ENCODE results near the gene DMKN. TPM values are rescaled to one million over a fixed set of nuclear protein-coding genes. Genes with fewer than 3 reads are reported as not detected.
A peak's percentile ranks its signal among the peaks of the same experiment; 100 is the strongest.

Gene DMKN
- total and polyA plus RNA-seq, 2 donors (not counting 1 experiment from before 2014, with no cell fraction given), result 2.8 to 14.2 TPM

GRCh38 chr19:35539850-35540249, 26.4 kb upstream of the DMKN start:
- H3K36me3 ChIP-seq (ENCODE audit: control insufficient read depth, insufficient read depth, low read length), result peaks cover 1% of the 10 kb centered on the region
- no peak overlapping the region for H3K4me2 ChIP-seq (ENCODE audit: extremely low read depth, insufficient read depth, low read length)
- H3K4me1 ChIP-seq (ENCODE audit: control insufficient read depth, extremely low read depth, insufficient read depth, low read length), result peaks cover 2% of the 10 kb centered on the region
- H3K27me3 ChIP-seq (ENCODE audit: control insufficient read depth, insufficient read depth, low read length), result no peaks in the 10 kb centered on the region
- H3K79me2 ChIP-seq (ENCODE audit: control insufficient read depth, insufficient read depth, low read length), result peaks cover 6% of the 10 kb centered on the region
- H3K9ac ChIP-seq (ENCODE audit: insufficient read depth, low read length), result no peak overlapping the region
- no peak for DNase-seq (ENCODE audit: low read depth in 2 of 2)
- no peak for TF ChIP-seq EZH2 (IDR thresholded peaks at IDR 0.05; ENCODE audit: low read length, missing control alignments)
- TF ChIP-seq CTCF (conservative IDR thresholded peaks at IDR 0.05 in 1 of 2, IDR thresholded peaks at IDR 0.05 in 1 of 2; ENCODE audit: low read depth in 1 of 2, low read length in 2 of 2), result no peak
- no peak overlapping the region for H3K27ac ChIP-seq (ENCODE audit: insufficient read depth, low read length)
- H4K20me1 ChIP-seq (ENCODE audit: control insufficient read depth, extremely low read depth, insufficient read depth, low read length), result no peaks in the 10 kb centered on the region
- no peak overlapping the region for H3K4me3 ChIP-seq (replicated peaks in 1 of 4; ENCODE audit: control extremely low read depth in 1 of 4, insufficient read depth in 1 of 4, low read depth in 3 of 4, low read length in 4 of 4)
- no peak overlapping the region for H2AFZ ChIP-seq (ENCODE audit: low read length)
- H3K9me3 ChIP-seq (ENCODE audit: control insufficient read depth, insufficient read depth, low read depth, low read length), result no peaks in the 10 kb centered on the region

DNA sequence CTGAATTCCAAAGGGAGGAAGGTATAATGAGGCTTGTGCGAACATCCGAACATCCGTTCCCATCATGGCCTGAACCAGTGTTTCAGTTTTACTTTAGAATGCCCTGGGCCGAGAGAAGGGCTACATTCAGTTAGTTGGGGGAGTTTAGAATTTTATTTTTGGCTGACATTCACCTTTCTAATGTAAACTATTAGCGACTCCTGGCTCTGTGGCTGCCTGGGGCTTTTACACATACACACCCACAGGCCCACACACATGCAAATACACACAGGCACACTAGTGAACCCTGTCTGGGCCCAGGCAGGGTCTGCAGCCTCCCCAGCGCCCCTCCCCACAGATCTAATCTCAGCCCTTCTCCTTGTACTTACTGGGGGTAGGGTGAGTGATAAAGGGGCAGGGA, 25.9 kb upstream of the DMKN start:
- no peak overlapping the region for H3K4me3 ChIP-seq (replicated peaks in 1 of 4; ENCODE audit: control extremely low read depth in 1 of 4, insufficient read depth in 1 of 4, low read depth in 3 of 4, low read length in 4 of 4)
- peaks cover 1% of the 10 kb centered on the region for H3K36me3 ChIP-seq (ENCODE audit: control insufficient read depth, insufficient read depth, low read length)
- H3K9ac ChIP-seq (ENCODE audit: insufficient read depth, low read length), result no peak overlapping the region
- H3K27ac ChIP-seq (ENCODE audit: insufficient read depth, low read length), result no peak overlapping the region
- H3K27me3 ChIP-seq (ENCODE audit: control insufficient read depth, insufficient read depth, low read length), result no peaks in the 10 kb centered on the region
- no peaks in the 10 kb centered on the region for H3K9me3 ChIP-seq (ENCODE audit: control insufficient read depth, insufficient read depth, low read depth, low read length)
- no peak for TF ChIP-seq CTCF (conservative IDR thresholded peaks at IDR 0.05 in 1 of 2, IDR thresholded peaks at IDR 0.05 in 1 of 2; ENCODE audit: low read depth in 1 of 2, low read length in 2 of 2)
- no peak for TF ChIP-seq EZH2 (IDR thresholded peaks at IDR 0.05; ENCODE audit: low read length, missing control alignments)
- H2AFZ ChIP-seq (ENCODE audit: low read length), result no peak overlapping the region
- DNase-seq (ENCODE audit: low read depth in 2 of 2), result no peak
- H3K79me2 ChIP-seq (ENCODE audit: control insufficient read depth, insufficient read depth, low read length), result peaks cover 2% of the 10 kb centered on the region
- H3K4me2 ChIP-seq (ENCODE audit: extremely low read depth, insufficient read depth, low read length), result peak overlapping the region; percentile 13
- H3K4me1 ChIP-seq (ENCODE audit: control insufficient read depth, extremely low read depth, insufficient read depth, low read length), result no peaks in the 10 kb centered on the region
- no peaks in the 10 kb centered on the region for H4K20me1 ChIP-seq (ENCODE audit: control insufficient read depth, extremely low read depth, insufficient read depth, low read length)

GRCh38 chr19:35534803-35535480, 21.5 kb upstream of the DMKN start:
- H3K9me3 ChIP-seq (ENCODE audit: control insufficient read depth, insufficient read depth, low read depth, low read length), result no peaks in the 10 kb centered on the region
- no peak for DNase-seq (ENCODE audit: low read depth in 2 of 2)
- no peak overlapping the region for H3K27ac ChIP-seq (ENCODE audit: insufficient read depth, low read length)
- H3K4me1 ChIP-seq (ENCODE audit: control insufficient read depth, extremely low read depth, insufficient read depth, low read length), result peaks cover 6% of the 10 kb centered on the region
- no peak overlapping the region for H2AFZ ChIP-seq (ENCODE audit: low read length)
- no peaks in the 10 kb centered on the region for H3K79me2 ChIP-seq (ENCODE audit: control insufficient read depth, insufficient read depth, low read length)
- no peak overlapping the region for H3K9ac ChIP-seq (ENCODE audit: insufficient read depth, low read length)
- H4K20me1 ChIP-seq (ENCODE audit: control insufficient read depth, extremely low read depth, insufficient read depth, low read length), result no peaks in the 10 kb centered on the region
- TF ChIP-seq EZH2 (IDR thresholded peaks at IDR 0.05; ENCODE audit: low read length, missing control alignments) (no peak), CTCF (conservative IDR thresholded peaks at IDR 0.05 in 1 of 2, IDR thresholded peaks at IDR 0.05 in 1 of 2; ENCODE audit: low read depth in 1 of 2, low read length in 2 of 2) (no peak)
- peaks cover 3% of the 10 kb centered on the region for H3K27me3 ChIP-seq (ENCODE audit: control insufficient read depth, insufficient read depth, low read length)
- H3K4me2 ChIP-seq (ENCODE audit: extremely low read depth, insufficient read depth, low read length), result no peak overlapping the region
- H3K36me3 ChIP-seq (ENCODE audit: control insufficient read depth, insufficient read depth, low read length), result no peaks in the 10 kb centered on the region
- no peak overlapping the region for H3K4me3 ChIP-seq (replicated peaks in 1 of 4; ENCODE audit: control extremely low read depth in 1 of 4, insufficient read depth in 1 of 4, low read depth in 3 of 4, low read length in 4 of 4)
